GM18498 (cell line): Measurements from ENCODE around the gene JAG1.

ENCODE experiments used
- ATAC-seq: cut with Tn5 transposase; IDR thresholded peaks from one replicate; pipeline ENCODE4 v1.9.1; 2021; ENCODE audit warnings: mild to moderate bottlenecking, moderate library complexity; ENCODE audit not compliant: unreplicated experiment

JAG1 gene

DNA sequence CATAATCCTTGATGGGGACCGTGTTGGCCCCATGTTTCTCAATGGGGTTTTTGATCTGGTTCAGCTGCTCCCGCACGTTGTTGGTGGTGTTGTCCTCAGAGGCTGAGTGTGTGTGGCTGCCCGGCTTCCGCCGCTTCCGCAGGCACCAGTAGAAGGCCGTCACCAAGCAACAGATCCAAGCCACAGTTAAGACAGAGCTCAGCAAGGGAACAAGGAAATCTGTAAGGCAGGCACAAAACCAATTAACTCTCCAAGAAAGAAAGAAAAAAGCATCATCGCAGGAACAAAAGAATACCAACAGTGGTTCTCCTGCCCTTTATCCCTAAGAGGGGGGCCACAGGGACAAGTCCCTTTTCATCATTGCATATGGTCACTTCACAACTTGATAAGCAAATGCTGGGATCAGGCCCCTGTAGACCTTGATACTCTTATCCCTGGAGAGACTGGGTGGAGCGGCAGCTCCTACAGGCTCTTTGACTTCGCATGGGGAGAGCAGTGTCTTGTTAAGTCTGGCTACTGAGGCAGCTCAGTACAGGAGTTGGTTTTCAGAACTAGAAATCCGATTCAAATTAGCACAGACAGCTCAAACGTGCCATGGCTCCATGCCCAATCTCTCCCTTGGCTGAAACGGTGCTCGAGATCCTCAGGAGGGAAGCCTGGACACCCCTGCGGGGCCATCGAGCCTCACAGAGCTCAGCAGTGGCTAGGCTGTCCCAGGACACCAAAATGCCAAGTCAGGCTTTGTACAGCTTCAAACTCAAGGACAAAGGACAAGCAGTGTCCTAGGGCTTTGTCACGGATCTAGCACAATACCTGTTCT, 33.9 kb downstream of the JAG1 start:
- no peak for ATAC-seq

DNA sequence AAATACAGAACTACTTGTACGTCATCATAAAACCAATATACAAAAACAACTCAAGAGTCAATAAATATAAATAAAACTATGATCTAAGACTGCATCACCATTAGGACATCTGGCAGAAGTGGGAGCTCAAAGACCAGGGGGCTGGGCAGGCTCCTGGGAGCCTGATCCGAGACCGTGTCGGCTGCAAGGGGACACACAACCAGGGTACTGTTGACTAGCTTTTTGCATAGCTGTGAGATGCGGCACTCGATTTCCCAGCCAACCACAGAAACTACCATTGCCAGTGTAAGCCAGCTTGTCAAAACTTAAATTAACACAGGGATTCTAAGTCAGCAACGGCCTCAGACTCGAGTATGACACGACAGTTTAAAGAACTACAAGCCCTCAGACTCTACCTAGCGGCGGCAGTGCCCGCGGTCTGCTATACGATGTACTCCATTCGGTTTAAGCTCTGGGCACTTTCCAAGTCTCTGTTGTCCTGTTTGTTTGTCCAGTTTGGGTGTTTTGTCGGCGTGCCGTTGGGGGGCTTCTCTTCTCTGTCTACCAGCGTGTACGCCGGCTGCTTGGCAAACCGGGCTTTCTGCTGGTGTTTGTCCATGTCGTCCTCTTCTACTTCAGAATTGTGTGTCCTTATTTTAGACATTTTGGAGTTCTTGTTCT, 34.6 kb downstream of the JAG1 start:
- no peak for ATAC-seq

DNA sequence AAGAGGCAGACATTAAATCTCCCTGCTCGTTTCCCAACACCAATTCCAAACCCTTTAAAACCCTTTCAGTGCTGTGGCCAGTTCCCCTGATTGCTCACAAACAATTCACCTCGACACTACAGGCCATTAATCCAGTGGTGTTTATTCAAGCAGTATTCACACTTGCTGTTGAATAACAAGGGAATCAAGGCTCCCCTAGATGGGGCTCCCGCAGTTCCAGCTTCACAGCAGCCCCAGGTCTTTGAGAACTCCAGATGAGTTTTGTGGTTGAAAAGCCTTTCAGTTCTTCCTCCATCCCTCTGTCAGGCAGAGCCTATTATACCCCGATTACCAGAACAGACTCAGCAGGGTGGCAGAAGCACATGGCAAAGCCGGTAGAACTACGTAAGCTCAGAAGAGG, 36.2 kb downstream of the JAG1 start:
- no peak for ATAC-seq

DNA sequence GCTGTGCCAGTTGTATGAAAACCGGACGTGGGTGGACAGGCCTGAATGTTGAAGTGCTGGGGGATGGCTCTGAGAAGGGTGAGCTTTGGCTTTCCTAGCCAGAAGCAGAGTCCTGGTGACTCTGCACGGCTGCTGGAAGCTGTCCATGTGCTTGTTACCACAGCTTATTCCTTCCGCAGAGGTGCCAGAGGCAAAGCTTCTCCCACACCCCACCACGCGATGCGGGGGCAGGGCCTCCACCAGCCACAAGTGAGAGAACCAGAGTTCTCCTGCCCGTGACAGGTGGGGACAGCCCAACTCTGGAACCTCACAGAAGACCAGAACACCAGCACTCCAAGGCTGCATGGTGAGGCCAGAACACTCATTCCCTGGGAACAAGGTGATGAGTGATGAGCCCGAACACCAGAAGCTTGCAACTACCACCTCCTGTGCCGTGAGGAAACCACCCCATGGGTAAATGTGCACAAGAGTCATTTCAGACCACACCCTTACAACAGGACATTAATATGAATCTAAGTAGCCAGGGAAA, 36.7 kb downstream of the JAG1 start:
- no peak for ATAC-seq

DNA sequence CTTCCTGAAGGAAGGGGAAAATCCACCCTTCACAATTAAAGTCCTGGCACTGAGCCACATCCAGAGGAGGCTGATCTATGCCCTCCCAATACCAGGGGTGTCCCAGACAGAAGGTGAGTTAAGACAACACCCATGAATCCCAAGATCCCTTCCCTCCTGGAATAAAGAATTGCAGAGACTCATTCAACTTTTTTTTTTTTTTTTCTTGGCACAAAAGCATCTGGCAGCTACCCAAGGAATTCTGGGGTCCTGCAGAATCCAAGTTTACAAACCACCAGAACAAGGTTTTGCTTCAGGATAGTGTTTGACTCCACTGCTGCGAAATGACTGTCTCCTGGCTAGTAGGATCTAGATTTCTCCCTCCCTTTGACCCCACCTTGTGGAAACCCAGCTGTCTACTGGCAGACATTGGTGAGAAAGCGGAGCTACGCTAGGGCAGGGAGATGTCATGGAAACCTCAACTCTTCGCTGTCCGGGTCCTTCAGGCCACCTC, 37.4 kb downstream of the JAG1 start:
- ATAC-seq, result no peak

DNA sequence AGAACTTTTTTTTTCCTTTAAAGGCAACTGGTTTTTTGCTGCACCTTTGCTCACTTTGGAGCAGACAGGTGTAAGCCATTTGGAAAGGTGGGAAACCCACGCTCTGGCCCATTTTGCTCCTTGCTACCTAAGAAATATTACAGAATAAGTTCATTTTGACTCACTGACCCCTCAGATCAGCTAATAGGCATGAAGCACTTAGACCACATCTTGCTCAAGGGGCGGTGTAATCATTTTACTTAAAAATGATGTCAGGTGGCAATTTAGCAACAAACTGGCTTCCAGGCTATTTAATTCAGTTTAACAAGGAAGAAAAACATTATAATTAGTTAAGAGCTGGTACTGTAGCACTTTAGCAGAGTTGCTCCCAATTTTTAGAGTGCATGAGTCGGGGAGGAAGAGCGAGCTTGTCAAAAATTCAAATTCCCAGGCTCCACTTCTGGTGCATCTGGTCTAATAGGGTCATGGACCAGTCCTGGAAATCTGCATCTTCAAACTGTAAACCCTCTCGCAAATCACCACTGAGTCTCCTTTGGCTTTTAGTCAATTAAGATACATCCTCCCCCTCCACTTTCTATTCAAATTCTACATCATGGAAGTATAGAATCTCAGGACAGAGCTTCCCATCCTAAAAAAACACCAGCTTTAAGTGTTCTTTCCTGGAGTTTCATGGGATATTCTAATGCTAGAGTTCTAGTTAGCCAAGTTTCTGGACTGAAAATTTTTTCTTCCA, 38.2 kb downstream of the JAG1 start:
- no peak for ATAC-seq

DNA sequence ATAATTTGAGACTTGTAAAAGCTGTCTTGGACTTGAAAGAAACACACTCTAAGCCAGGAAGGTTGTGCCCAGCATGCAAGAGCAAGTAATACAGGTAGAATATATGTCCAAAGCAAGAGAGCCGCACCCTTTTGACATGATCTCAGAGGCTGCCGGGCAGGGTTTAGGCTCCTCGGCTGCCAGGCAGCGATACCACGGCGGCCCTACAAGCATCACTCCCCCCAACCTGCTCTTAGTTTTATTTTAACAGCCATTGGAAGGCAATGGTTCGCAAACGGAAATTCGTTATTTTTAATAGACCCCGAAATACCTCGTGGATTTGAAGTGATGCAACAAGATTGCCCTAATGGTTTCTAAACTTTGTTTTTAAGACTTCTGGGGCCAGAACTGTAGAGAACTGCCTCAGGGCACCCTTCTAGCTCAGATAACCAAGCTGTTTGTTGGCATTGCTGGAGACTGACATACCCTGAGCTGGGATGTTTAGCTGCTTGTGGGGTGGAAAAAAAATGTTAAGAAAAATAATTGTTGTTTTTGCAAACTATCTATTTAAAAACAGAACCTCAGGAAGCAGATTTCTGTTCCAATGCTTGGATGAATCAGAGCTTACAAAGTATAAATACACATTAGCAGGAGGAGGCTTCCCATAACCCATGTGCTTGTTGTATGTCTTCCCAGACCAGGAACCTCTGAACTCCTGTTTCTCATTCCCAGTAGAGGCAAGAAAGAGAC, 39.0 kb downstream of the JAG1 start:
- no peak for ATAC-seq

DNA sequence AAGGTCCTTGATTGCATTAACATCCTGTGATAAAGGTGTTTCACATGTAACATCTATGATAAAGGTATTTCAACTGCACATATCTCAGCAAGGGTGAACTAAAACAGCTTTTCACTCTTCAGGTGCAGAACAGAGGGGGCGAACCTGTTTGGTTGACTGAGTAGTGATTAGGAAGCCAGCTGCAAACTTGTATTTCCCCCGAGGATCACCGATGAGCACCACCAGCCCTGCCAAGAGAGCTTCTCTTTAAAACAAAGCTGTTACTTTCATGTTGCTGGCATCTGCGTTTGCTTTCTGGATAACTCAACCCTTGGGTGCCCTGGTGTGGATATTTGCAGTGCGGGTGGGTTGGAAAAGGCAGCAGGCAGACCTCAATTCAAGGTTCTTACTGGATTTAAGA, 39.6 kb downstream of the JAG1 start:
- ATAC-seq, result no peak

DNA sequence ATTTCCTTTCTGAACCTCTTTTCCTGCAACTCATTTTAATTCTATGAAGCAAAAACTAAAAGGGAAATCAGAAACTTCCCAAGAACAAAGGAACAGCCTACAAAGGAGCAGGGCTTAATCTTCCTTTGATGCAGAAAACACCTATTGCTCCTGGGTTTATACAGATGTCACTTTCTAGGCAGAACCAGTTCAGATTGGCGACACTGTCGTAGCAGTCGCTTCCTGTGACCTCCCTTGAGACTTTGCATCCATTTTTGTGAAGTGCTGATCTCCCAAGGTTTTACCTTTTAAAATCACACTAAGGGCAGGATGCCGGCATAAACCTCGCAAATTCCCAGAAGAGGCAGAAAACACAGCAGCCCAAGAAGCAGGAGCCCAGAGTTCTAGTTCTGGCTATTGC, 40.1 kb downstream of the JAG1 start:
- no peak for ATAC-seq

DNA sequence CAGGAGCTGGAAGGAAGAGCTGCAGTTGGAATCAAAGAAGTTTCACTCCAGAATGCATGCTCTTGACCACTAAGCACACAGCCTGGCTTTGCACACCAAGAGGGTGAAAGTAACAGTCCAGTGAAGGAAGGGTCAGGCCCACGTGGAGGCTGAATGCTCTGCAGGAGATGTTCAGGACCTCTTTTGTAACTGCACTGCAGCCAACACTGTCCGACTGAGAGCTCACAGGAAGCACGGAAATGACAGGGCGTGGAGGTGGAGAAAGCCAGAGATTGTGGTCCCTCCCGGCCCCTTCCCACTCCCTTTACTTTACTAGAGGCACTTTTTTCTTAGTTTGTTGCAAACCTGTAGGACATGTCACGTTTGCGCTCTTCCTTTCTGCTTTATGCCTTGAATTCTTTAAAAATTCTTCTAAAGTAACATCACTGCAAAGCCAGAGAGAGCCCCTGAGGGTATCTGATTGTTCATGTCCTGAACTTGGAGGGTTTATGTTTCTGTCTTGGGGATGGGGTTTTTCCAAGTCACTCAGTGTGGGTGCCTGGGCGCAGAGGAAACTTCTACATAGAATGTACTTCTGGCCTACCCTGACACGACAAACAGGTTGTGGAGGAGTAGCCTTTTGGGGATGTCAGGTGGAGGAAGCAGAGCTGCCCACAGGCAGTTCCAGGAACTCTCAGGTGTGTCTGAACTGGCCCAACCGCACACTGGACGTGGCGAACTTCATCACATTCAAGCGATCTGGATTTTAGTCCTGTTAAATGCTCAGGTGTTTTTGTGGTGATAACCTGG, 40.9 kb downstream of the JAG1 start:
- ATAC-seq, result no peak

DNA sequence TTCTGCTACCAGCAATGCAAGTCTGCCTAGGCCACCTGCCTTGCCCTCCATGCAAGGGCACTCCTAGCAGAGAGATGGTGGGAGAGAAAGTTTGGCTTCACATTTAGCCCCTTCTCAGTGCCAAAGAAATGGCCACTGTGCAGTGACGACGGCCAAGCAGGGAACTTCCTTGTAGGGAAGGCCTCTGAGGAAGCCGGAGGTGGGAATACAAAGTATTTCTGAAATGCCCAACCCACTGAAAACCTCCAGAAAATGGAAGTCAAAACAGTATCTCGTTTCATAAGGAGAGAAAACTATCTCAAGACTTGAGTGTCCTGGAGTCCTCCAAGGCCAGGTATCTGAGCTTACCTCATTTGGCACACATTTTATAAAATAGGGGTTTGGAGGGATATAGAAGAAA, 42.7 kb downstream of the JAG1 start:
- ATAC-seq, result no peak

DNA sequence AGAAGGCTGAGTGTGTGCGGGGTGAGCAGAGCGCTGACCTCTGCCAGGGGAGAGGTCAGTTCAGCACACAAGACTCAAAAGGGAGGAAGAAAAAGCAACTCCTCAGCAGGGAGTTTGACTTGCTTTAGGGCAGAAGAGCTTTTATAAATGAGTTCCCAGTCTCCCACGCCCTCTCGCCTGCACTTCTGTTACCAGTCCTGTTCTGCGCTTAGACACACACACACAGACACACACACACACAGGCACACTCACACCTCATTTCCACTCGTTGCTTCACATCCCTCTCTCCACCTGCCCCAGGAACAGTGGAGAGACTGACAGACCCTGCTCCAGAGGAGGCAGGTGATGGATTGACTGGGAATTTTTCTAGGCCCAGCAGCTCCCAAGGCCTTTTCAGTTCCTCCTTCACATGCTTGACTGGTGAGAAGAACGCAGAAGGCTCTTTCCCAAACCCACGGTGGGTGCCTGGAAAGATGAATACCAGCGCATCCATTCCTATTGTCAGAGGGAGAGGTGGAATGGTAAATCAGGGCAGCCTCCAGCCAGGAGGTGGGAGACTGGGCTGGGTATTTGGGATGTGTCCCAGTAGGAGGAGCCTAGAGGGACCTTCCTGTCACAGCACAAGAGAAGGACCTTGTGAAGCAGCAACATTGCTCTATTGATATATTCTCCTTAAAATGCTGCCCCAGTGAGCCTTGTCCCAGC, 43.7 kb downstream of the JAG1 start:
- ATAC-seq, result no peak

DNA sequence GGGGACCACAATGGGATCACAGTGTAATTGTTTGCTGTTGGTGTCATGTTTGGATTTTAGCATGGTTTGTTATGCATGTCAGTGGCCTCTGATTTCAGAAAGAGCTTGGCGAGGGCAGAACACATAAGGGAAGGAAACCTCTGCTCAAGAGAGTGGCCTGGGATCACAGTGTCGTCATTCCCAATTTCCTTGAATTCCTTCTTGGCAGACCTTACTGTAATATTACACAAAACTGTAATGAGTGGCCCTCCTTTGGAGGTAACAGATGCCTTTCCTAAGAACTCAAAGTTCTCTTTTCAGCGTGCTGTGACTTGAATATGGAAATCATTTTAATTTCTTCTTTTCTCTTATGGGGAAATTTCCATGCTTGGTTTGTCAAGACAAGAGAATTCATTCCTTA, 46.9 kb downstream of the JAG1 start:
- ATAC-seq, result no peak

DNA sequence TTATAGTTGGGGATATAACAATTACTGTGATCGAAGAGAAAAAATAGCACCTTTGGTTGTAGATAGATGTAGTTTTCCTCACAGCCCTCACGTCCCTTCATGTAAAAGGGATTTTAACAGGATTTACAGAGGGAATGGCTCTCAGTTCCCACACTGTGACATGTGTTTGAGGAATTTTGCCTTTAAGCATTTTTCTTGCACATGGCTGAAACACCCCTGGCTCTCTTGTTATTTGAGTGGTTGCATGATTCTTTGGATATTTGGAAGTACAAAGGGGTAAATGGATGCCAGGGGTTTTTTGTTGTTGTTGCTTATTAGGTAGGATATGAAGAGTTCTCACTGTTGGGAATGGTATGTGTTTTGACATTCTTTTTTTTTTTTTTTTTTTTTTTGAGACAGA, 48.2 kb downstream of the JAG1 start:
- ATAC-seq, result no peak

DNA sequence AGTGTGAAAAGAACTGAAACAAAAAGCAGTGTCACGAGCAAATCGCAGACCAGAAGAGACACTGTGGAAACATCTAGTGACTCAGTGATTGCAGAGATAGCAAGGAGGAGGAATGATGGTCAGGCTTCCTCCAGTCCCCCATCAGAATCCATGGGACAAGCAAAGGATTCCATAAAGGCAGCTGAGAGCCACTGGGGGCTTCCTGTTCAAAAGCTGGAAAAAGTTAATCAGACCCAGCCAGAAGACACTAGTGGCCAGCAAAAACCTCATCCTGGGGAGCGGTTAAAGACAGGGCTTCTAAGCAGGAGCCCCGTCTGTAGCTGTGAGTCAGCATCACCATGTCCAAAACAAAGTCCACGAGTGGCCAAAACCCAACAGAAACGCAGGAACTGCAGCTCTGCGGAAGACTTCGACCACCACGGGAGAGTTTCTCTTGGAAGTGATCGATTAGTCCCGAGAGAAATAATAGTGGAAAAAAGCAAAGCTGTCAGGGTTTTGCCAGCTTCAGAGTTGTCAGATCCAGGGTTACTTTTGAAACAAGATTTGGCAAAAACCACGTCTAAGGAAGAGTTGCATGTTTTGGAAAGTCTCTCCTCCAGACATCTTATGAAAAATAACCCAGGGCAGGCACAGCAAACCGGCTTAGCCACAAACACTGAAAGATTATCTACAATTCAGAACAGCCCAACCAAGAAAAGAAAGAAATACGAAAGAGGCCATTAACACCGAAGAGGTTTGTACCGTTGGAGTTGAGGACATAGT, 51.0 kb downstream of the JAG1 start:
- ATAC-seq, result no peak

DNA sequence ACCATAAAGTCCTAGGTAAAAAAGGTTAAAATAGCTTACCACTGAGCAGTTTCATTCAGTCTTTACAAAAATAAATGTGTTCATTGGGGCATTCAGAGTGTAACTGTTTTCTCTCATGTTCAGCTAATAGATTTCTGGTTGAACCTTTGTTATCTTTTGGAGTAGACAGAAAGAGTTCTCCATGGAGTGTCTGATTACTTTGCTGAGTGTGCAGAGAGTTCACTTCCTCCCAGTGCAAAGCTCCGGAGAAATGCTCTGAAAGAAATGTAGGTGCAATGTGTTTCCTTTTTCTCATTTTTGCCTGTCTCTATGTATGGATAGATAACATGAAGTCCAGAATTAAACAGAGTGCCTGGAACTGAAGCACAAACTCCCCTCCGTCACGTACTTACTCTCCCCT, 52.6 kb downstream of the JAG1 start:
- ATAC-seq, result no peak

DNA sequence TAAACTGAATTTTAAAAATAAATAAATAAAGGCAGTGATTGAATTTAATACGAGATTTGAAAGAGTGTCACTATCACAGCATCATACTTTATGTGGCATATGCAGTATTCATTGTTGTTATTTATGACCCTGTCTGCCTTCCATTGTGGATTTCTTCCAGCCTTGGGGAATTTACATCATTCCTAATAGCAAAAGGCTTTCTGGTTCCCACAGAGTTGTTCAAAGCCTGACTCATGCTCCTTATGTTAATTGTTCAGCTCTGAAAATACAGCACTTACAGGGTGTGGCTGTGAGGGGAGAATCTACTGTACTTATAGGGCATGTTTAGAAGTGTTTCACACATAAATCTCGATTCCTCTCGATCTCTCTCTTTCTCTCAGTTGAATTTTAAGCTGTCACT, 54.4 kb downstream of the JAG1 start:
- no peak for ATAC-seq

DNA sequence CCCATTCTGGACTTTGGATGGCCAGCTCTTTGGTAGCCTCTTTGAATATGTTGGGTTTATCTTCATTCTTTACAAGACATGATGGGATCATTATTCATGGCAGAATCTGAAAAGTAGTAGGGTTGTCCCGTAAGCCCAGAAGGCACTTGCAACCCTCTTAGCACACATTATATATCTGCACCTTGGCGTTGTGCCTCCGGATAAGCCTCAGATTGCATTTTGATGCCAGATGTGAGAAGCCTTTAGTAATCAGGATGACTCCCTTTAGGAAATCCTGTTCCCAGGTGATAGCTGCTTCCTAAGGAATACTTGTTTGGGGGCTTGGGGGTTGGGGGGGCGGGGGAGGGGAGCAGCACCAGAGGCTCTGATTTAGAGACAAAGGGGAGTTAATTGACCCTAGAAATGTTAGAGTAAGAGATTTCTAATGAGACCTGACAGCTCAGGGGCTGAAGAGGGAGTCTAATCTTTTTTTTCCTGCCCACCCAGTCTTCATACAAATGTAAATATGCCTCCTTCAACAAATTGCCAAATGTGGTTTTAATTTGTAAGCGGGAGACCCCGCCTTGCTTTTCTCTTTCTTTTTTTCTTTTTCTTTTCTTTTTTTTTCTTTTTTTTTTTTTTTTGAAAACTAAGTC, 55.1 kb downstream of the JAG1 start:
- no peak for ATAC-seq
